Measurements from ENCODE around the gene USP51. TPM values are rescaled to one million over a fixed set of nuclear protein-coding genes. Genes with fewer than 3 reads are reported as not detected.

USP51 gene
- total and polyA plus RNA-seq, 2 of the 13 experiments (the other 11 are each of a cell fraction or from before 2014, with no cell fraction given), result not detected

DNA sequence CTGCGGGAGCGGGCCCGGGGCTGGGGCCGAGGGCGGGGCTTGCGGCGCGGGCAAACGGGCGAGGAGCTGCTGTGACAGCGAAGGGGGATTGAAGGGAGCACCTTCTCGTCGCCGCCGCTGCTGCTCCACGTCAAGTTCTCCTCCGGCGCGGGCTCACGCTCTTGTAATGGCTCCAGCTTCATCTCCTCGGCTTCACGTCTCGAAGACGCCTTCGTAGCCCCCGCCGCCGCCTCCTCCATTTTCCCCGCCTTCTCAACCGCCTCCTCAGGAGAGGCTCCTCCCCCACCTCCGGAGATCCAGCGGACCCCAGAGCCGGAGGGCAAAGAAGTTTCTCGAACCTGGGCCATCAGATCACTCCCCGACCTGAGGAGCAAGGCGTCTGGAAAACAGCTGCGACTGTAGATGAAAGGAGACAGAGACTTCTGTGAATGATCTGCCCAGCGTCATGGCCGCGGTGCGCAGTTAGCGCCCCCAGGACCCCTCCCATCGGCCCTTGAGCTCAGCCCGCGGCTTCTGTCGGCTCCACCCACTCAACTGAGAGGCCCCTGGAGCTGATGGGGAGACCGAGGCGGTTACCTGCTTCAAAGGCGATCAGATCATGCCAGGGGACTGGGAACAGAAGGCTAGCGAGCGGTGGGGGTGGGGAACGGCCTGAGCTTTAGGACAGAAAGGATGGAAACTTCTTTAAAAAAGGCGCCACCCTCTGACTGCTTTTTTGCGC lies 895 bp downstream of the USP51 start:
- FAIRE-seq, result no peak
- no TSS peak for BruUV-seq (replicated peaks)
- DNase-seq (ENCODE audit: low spot score), result no peak

More for the DNA sequence above, 895 bp downstream of the USP51 start:
- Histone ChIP-seq H3K27ac (ENCODE audit: extremely low read length, insufficient read depth, low read length) (no peak overlapping the region), H3K9me3 (ENCODE audit: low read length) (no peaks in the 10 kb centered on the region), H2AFZ (ENCODE audit: low read length) (no peak overlapping the region), H3K9ac (ENCODE audit: insufficient read depth, low read depth, low read length) (no peak overlapping the region), H3K36me3 (replicated peaks in 1 of 2; ENCODE audit: control insufficient read depth in 1 of 2, insufficient read depth in 2 of 2, low read length in 2 of 2) (no peaks in the 10 kb centered on the region), H3K27me3 (ENCODE audit: control insufficient read depth in 1 of 2, insufficient read depth in 2 of 2, low read length in 2 of 2) (no peaks in the 10 kb centered on the region), H3K4me1 (ENCODE audit: insufficient read depth, low read length) (no peaks in the 10 kb centered on the region), H4K20me1 (ENCODE audit: insufficient read depth, low read length) (no peaks in the 10 kb centered on the region), H3K4me3 (replicated peaks in 1 of 3; ENCODE audit: insufficient read depth in 1 of 3, low read depth in 2 of 3, low read length in 3 of 3) (no peak overlapping the region), H3K79me2 (ENCODE audit: insufficient read depth, low read length) (no peaks in the 10 kb centered on the region), H3K4me2 (ENCODE audit: low read depth, low read length) (no peak overlapping the region)
- ChIA-PET CTCF (ENCODE audit: low intra/inter-chr PET ratio, low total read pairs) (no interaction called here), POLR2A (no interaction called here)
- TF ChIP-seq, protein P1, sequence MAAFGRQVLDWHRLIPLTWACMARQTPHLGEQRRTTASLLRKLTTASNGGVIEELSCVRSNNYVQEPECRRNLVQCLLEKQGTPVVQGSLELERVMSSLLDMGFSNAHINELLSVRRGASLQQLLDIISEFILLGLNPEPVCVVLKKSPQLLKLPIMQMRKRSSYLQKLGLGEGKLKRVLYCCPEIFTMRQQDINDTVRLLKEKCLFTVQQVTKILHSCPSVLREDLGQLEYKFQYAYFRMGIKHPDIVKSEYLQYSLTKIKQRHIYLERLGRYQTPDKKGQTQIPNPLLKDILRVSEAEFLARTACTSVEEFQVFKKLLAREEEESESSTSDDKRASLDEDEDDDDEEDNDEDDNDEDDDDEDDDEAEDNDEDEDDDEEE (CRISPR knock-in tag; IDR thresholded peaks at IDR 0.05), result no peak
- TF ChIP-seq ZNF75D (CRISPR knock-in tag; IDR thresholded peaks at IDR 0.05; ENCODE audit: borderline replicate concordance) (no peak), RAD21 (CRISPR knock-in tag; IDR thresholded peaks at IDR 0.05) (no peak), ZFP91 (CRISPR knock-in tag; IDR thresholded peaks at IDR 0.05; ENCODE audit: borderline replicate concordance) (no peak), ZSCAN30 (CRISPR knock-in tag; IDR thresholded peaks at IDR 0.05) (no peak), ZSCAN31 (CRISPR knock-in tag; IDR thresholded peaks at IDR 0.05; ENCODE audit: low read depth) (no peak), ZNF891 (CRISPR knock-in tag; IDR thresholded peaks at IDR 0.05) (no peak), ZMAT3 (CRISPR knock-in tag; conservative IDR thresholded peaks at IDR 0.05) (no peak), MIER3 (CRISPR knock-in tag; IDR thresholded peaks at IDR 0.05; ENCODE audit: borderline replicate concordance) (no peak)
- in situ Hi-C loops (cut with HindIII; ENCODE audit: extremely low pct_ligation_motif_present, low pct_unique_long_range_greater_than_20kb), result no loop called here
- WGBS (ENCODE audit: low lambda C conversion rate), result 79% methylated on average over 18 of the region's 54 CpGs
- intact Hi-C loops (cut with micrococcal nuclease; ENCODE audit: unreplicated experiment), result no loop called here
- no peak for ATAC-seq

All from HepG2 (cell line).